Measurements from ENCODE around the gene CCDC107. TPM values are rescaled to one million over a fixed set of nuclear protein-coding genes. Genes with fewer than 3 reads are reported as not detected.
A peak's percentile ranks its signal among the peaks of the same experiment; 100 is the strongest.

The CCDC107 gene
- total and polyA plus RNA-seq, 2 of the 13 experiments (the other 11 are each of a cell fraction or from before 2014, with no cell fraction given), result 7.1 to 15.2 TPM

DNA sequence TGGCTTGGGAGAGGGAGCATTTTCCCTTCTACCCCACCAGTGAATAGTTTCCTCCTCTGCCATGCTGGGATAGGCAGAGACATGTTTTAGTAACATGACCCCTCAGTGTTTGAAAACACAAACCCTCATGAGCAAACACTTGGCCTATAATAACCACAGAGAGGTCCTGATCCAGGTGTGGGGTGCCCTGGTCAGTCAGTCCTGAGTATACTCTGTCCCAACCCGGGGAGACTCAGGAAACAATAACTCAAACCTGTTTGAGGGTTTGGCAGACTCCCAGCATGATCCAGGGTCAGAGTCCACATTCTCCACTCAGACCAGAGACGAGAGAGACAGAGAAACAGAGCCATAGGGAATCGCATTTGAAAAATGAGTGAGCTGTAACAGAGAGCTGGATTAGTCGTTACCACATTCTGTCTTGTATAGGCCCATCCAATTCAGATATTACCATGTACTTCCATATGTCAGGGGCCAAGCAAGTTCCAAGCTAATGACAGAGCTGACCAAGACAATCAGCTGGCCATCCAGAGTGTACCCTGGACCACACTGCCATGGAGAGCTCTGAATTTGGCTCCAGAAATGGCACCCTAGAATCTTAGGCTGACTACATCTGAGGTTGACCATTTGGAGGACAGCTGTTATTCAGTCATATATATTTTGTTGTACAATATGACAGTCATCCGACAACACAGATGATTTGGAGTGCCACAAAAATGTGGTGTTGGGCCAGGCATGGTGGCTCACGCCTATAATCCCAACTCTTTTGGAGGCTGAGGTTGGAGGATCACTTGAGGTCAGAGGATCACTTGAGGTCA is 11.4 kb downstream of the CCDC107 start (continued):
- TF ChIP-seq, protein P1, sequence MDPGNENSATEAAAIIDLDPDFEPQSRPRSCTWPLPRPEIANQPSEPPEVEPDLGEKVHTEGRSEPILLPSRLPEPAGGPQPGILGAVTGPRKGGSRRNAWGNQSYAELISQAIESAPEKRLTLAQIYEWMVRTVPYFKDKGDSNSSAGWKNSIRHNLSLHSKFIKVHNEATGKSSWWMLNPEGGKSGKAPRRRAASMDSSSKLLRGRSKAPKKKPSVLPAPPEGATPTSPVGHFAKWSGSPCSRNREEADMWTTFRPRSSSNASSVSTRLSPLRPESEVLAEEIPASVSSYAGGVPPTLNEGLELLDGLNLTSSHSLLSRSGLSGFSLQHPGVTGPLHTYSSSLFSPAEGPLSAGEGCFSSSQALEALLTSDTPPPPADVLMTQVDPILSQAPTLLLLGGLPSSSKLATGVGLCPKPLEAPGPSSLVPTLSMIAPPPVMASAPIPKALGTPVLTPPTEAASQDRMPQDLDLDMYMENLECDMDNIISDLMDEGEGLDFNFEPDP (CRISPR knock-in tag; conservative IDR thresholded peaks at IDR 0.05), result no peak
- TF ChIP-seq ZNF619 (CRISPR knock-in tag; IDR thresholded peaks at IDR 0.05), result no peak
- TF ChIP-seq ZNF660 (CRISPR knock-in tag; IDR thresholded peaks at IDR 0.05; ENCODE audit: borderline replicate concordance, low read depth), result no peak
- peak; percentile 63; the same call in 1 of the 2 replicates for TF ChIP-seq RARA (CRISPR knock-in tag; IDR thresholded peaks at IDR 0.05)
- no peak for TF ChIP-seq ISX (CRISPR knock-in tag; conservative IDR thresholded peaks at IDR 0.05)
- no peak for TF ChIP-seq ZNF790 (CRISPR knock-in tag; IDR thresholded peaks at IDR 0.05; ENCODE audit: borderline replicate concordance)
- no peak for TF ChIP-seq MTF2 (CRISPR knock-in tag; IDR thresholded peaks at IDR 0.05; ENCODE audit: borderline replicate concordance)
- 0 out of 2 replicates have a peak, but pooled peaks have one; percentile 47 for TF ChIP-seq SNAPC2 (CRISPR knock-in tag; IDR thresholded peaks at IDR 0.05)
- TF ChIP-seq, protein P2, sequence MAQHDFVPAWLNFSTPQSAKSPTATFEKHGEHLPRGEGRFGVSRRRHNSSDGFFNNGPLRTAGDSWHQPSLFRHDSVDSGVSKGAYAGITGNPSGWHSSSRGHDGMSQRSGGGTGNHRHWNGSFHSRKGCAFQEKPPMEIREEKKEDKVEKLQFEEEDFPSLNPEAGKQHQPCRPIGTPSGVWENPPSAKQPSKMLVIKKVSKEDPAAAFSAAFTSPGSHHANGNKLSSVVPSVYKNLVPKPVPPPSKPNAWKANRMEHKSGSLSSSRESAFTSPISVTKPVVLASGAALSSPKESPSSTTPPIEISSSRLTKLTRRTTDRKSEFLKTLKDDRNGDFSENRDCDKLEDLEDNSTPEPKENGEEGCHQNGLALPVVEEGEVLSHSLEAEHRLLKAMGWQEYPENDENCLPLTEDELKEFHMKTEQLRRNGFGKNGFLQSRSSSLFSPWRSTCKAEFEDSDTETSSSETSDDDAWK (CRISPR knock-in tag; IDR thresholded peaks at IDR 0.05), result no peak
- no peak for TF ChIP-seq ZBTB21 (CRISPR knock-in tag; IDR thresholded peaks at IDR 0.05)
- peak; percentile 35; the same call in 1 of the 2 replicates for TF ChIP-seq DMAP1 (CRISPR knock-in tag; IDR thresholded peaks at IDR 0.05)
- TF ChIP-seq, protein P3, sequence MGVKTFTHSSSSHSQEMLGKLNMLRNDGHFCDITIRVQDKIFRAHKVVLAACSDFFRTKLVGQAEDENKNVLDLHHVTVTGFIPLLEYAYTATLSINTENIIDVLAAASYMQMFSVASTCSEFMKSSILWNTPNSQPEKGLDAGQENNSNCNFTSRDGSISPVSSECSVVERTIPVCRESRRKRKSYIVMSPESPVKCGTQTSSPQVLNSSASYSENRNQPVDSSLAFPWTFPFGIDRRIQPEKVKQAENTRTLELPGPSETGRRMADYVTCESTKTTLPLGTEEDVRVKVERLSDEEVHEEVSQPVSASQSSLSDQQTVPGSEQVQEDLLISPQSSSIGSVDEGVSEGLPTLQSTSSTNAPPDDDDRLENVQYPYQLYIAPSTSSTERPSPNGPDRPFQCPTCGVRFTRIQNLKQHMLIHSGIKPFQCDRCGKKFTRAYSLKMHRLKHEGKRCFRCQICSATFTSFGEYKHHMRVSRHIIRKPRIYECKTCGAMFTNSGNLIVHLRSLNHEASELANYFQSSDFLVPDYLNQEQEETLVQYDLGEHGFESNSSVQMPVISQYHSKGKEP (CRISPR knock-in tag; IDR thresholded peaks at IDR 0.05), result no peak
- no peak for TF ChIP-seq ZNF296 (CRISPR knock-in tag; conservative IDR thresholded peaks at IDR 0.05)
- no peak for TF ChIP-seq MBD4 (IDR thresholded peaks at IDR 0.05; ENCODE audit: borderline replicate concordance, low read length)
- no peak for TF ChIP-seq ZNF335 (CRISPR knock-in tag; IDR thresholded peaks at IDR 0.05)
- no peak for TF ChIP-seq CCDC6 (CRISPR knock-in tag; IDR thresholded peaks at IDR 0.05)
- TF ChIP-seq ZFP90 (CRISPR knock-in tag; IDR thresholded peaks at IDR 0.05; ENCODE audit: borderline replicate concordance), result no peak
- TF ChIP-seq PAWR (CRISPR knock-in tag; IDR thresholded peaks at IDR 0.05; ENCODE audit: borderline replicate concordance), result no peak
- TF ChIP-seq GABPA (IDR thresholded peaks at IDR 0.05; ENCODE audit: low read depth, low read length), result no peak
- TF ChIP-seq GABPA (CRISPR knock-in tag; IDR thresholded peaks at IDR 0.05; ENCODE audit: low read depth), result no peak
- TF ChIP-seq, protein P4, sequence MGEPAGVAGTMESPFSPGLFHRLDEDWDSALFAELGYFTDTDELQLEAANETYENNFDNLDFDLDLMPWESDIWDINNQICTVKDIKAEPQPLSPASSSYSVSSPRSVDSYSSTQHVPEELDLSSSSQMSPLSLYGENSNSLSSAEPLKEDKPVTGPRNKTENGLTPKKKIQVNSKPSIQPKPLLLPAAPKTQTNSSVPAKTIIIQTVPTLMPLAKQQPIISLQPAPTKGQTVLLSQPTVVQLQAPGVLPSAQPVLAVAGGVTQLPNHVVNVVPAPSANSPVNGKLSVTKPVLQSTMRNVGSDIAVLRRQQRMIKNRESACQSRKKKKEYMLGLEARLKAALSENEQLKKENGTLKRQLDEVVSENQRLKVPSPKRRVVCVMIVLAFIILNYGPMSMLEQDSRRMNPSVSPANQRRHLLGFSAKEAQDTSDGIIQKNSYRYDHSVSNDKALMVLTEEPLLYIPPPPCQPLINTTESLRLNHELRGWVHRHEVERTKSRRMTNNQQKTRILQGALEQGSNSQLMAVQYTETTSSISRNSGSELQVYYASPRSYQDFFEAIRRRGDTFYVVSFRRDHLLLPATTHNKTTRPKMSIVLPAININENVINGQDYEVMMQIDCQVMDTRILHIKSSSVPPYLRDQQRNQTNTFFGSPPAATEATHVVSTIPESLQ (CRISPR knock-in tag; conservative IDR thresholded peaks at IDR 0.05), result no peak
